Vagina (tissue), 2 donors: Measurements from ENCODE around the gene RSRP1.
"Not testable (repeated sequence)": the region's sequence is repeated elsewhere in the genome, so short reads cannot be mapped to it uniquely, and the experiment has no call there.

Experiments used
- POLR2A ChIP-seq, 2 donors: fragments of 450-650 bp; IDR thresholded peaks; one replicate each; pipeline ENCODE4 v1.6.1; 2017; ENCODE audit warnings: antibody characterized with exemption in 2 of 2, mild to moderate bottlenecking in 2 of 2, moderate library complexity in 2 of 2
- POLR2AphosphoS5 ChIP-seq, 2 donors: sonication (generic); formaldehyde crosslinking; IDR thresholded peaks; one replicate each; pipeline ENCODE4 v1.9.0; 2017; ENCODE audit warnings: antibody characterized with exemption in 2 of 2, mild to moderate bottlenecking in 2 of 2, low read depth in 1 of 2; ENCODE audit not compliant: insufficient read depth in 1 of 2
- TF ChIP-seq, protein P1 (sequence below), 3 experiments: fragments of 450-650 bp in 2 of 3; fragments of 200-600 bp in 1 of 3; sonication (generic) in 1 of 3; IDR thresholded peaks; one replicate each; pipeline ENCODE4 v1.5.1; 2017 to 2019; ENCODE audit warnings: antibody characterized with exemption in 3 of 3, mild to moderate bottlenecking in 2 of 3, moderate library complexity in 2 of 3

- TF ChIP-seq, protein P1, sequence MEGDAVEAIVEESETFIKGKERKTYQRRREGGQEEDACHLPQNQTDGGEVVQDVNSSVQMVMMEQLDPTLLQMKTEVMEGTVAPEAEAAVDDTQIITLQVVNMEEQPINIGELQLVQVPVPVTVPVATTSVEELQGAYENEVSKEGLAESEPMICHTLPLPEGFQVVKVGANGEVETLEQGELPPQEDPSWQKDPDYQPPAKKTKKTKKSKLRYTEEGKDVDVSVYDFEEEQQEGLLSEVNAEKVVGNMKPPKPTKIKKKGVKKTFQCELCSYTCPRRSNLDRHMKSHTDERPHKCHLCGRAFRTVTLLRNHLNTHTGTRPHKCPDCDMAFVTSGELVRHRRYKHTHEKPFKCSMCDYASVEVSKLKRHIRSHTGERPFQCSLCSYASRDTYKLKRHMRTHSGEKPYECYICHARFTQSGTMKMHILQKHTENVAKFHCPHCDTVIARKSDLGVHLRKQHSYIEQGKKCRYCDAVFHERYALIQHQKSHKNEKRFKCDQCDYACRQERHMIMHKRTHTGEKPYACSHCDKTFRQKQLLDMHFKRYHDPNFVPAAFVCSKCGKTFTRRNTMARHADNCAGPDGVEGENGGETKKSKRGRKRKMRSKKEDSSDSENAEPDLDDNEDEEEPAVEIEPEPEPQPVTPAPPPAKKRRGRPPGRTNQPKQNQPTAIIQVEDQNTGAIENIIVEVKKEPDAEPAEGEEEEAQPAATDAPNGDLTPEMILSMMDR (IDR thresholded peaks at IDR 0.05) = not testable (repeated sequence)
- TF ChIP-seq POLR2A (IDR thresholded peaks at IDR 0.05); POLR2AphosphoS5 (IDR thresholded peaks at IDR 0.05; ENCODE audit: insufficient read depth in 1 of 2, low read depth in 1 of 2): not testable (repeated sequence)
Observed at GRCh38 chr1:25288573-25289101, 41.4 kb upstream of the RSRP1 start.
